ENCODE results near the gene IRF6.

Gene IRF6

DNA sequence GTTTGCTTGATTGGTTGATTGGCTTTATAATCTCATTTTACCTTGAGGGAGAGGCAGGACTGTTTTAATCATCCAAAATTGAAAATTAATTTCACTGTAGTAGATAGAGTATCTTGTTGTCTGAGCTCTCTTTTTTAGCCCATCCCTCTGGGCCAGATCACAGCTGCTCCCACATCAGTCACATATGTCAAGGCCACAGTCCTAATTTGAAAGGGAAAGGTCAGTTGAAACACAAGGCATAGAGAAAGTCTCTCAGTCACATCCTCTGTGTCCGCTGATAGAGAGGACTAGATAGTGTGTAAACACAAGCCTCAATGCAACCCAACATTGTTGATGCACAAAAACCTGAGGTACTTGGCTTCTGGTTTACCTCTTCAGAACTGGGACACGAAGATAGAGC lies 28.4 kb downstream of the IRF6 start:
- no CpG with 5 or more reads among the region's 2 CpGs for WGBS (ENCODE audit: extremely low coverage, insufficient coverage, low lambda C conversion rate)
- no peak overlapping the region for H3K23ac ChIP-seq (ENCODE audit: low read length)

GRCh38 chr1:209775678-209776077 lies 30.3 kb downstream of the IRF6 start:
- Histone ChIP-seq H4K8ac (ENCODE audit: low read depth, low read length) (no peak overlapping the region), H4K5ac (ENCODE audit: low read length) (no peak overlapping the region), H3K36me3 (ENCODE audit: control insufficient read depth, insufficient read depth, low read length) (no peaks in the 10 kb centered on the region), H3K23ac (ENCODE audit: low read length) (no peak overlapping the region), H2BK15ac (replicated peaks; ENCODE audit: low read depth) (no peak overlapping the region), H3K79me1 (ENCODE audit: low read length) (no peaks in the 10 kb centered on the region), H3K18ac (ENCODE audit: low read length) (no peak overlapping the region), H3K4me2 (ENCODE audit: low read length) (no peak overlapping the region), H3K79me2 (ENCODE audit: control insufficient read depth, insufficient read depth, low read length) (no peaks in the 10 kb centered on the region), H3K4me3 (ENCODE audit: low read length) (no peak overlapping the region), H2BK5ac (ENCODE audit: low read length) (no peak overlapping the region), H3K4me1 (ENCODE audit: control insufficient read depth, low read depth, low read length) (no peaks in the 10 kb centered on the region), H2BK120ac (ENCODE audit: low read depth, low read length) (no peak overlapping the region), H2AK5ac (ENCODE audit: low read length) (no peak overlapping the region), H3K27me3 (ENCODE audit: insufficient read depth, low read length, poor library complexity) (no peaks in the 10 kb centered on the region), H3K4ac (ENCODE audit: low read depth, low read length) (no peak overlapping the region), H3K9ac (ENCODE audit: low read length) (no peak overlapping the region), H3K27ac (ENCODE audit: low read depth, low read length) (no peak overlapping the region), H3K56ac (ENCODE audit: low read length) (no peak overlapping the region)
- no peak for DNase-seq
- no CpG with 5 or more reads among the region's 2 CpGs for WGBS (ENCODE audit: extremely low coverage, insufficient coverage, low lambda C conversion rate)

More for the DNA sequence above, 28.4 kb downstream of the IRF6 start:
- no peak overlapping the region for H2BK15ac ChIP-seq (replicated peaks; ENCODE audit: low read depth)
- H4K5ac ChIP-seq (ENCODE audit: low read length): no peak overlapping the region
- no peak overlapping the region for H3K4me3 ChIP-seq (ENCODE audit: low read length)
- no peaks in the 10 kb centered on the region for H3K79me1 ChIP-seq (ENCODE audit: low read length)
- H3K27ac ChIP-seq (ENCODE audit: low read depth, low read length): no peak overlapping the region
- no peaks in the 10 kb centered on the region for H3K4me1 ChIP-seq (ENCODE audit: control insufficient read depth, low read depth, low read length)
- no peak for DNase-seq
- H3K36me3 ChIP-seq (ENCODE audit: control insufficient read depth, insufficient read depth, low read length): no peaks in the 10 kb centered on the region
- no peak overlapping the region for H2BK5ac ChIP-seq (ENCODE audit: low read length)
- no peaks in the 10 kb centered on the region for H3K27me3 ChIP-seq (ENCODE audit: insufficient read depth, low read length, poor library complexity)
- no peak overlapping the region for H2BK120ac ChIP-seq (ENCODE audit: low read depth, low read length)
- no peaks in the 10 kb centered on the region for H3K79me2 ChIP-seq (ENCODE audit: control insufficient read depth, insufficient read depth, low read length)
- H2AK5ac ChIP-seq (ENCODE audit: low read length): no peak overlapping the region
- no peak overlapping the region for H3K4me2 ChIP-seq (ENCODE audit: low read length)
- H4K8ac ChIP-seq (ENCODE audit: low read depth, low read length): no peak overlapping the region
- H3K18ac ChIP-seq (ENCODE audit: low read length): no peak overlapping the region
- no peak overlapping the region for H3K56ac ChIP-seq (ENCODE audit: low read length)
- no peak overlapping the region for H3K4ac ChIP-seq (ENCODE audit: low read depth, low read length)
- no peak overlapping the region for H3K9ac ChIP-seq (ENCODE audit: low read length)

DNA sequence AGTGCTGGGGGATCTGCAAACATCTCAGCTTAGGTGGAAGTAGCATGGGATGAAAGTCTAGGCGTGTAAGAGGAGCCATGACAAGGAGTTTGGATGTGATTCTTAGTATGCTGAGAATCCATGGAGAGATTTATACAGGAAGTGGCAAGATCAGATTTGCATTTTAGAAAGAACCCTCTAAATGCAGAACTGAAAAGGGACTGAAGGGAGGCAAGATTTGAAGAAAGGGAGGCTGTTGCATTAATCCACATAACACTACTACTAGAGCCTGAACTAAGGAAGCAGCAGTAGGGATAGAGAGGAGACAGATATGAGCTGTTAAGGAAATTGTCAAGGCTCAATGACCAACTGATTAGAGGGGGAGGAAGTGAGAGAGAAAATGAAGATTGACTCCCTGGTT lies 31.4 kb downstream of the IRF6 start:
- WGBS (ENCODE audit: extremely low coverage, insufficient coverage, low lambda C conversion rate): no CpG with 5 or more reads among the region's 1 CpG

DNA sequence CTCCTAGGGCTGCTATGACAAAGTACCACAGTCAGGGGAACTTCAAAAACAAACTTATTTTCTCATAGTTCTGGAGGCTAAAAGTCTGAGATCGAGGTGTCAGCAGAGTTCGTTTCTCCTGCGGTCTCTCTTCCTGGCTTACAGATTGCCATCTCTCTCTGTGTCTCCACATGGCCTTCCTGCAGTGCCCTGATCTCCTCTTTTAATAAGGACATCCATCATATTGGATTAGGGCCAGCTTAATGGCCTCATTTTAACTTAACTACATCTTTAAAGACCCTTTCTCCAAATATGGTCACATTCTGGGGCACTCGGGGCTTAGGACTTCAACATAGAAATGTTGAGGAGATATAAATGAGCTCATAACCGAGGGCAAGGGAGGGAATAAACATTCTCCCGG lies 33.8 kb downstream of the IRF6 start:
- no CpG with 5 or more reads among the region's 6 CpGs for WGBS (ENCODE audit: extremely low coverage, insufficient coverage, low lambda C conversion rate)
- H2AK5ac ChIP-seq (ENCODE audit: low read length): no peak overlapping the region
- no peak overlapping the region for H4K5ac ChIP-seq (ENCODE audit: low read length)
- no peaks in the 10 kb centered on the region for H3K27me3 ChIP-seq (ENCODE audit: insufficient read depth, low read length, poor library complexity)
- H3K36me3 ChIP-seq (ENCODE audit: control insufficient read depth, insufficient read depth, low read length): no peaks in the 10 kb centered on the region
- no peak overlapping the region for H2BK5ac ChIP-seq (ENCODE audit: low read length)
- no peak for DNase-seq
- H2BK15ac ChIP-seq (replicated peaks; ENCODE audit: low read depth): no peak overlapping the region
- H3K79me1 ChIP-seq (ENCODE audit: low read length): no peaks in the 10 kb centered on the region
- H3K4me2 ChIP-seq (ENCODE audit: low read length): no peak overlapping the region
- H3K27ac ChIP-seq (ENCODE audit: low read depth, low read length): no peak overlapping the region
- no peak overlapping the region for H3K56ac ChIP-seq (ENCODE audit: low read length)
- no peaks in the 10 kb centered on the region for H3K79me2 ChIP-seq (ENCODE audit: control insufficient read depth, insufficient read depth, low read length)
- no peak overlapping the region for H2BK120ac ChIP-seq (ENCODE audit: low read depth, low read length)
- H4K8ac ChIP-seq (ENCODE audit: low read depth, low read length): no peak overlapping the region
- no peak overlapping the region for H3K9ac ChIP-seq (ENCODE audit: low read length)
- no peak overlapping the region for H3K18ac ChIP-seq (ENCODE audit: low read length)
- H3K23ac ChIP-seq (ENCODE audit: low read length): no peak overlapping the region
- H3K4ac ChIP-seq (ENCODE audit: low read depth, low read length): no peak overlapping the region
- H3K4me1 ChIP-seq (ENCODE audit: control insufficient read depth, low read depth, low read length): peaks cover 5% of the 10 kb centered on the region
- no peak overlapping the region for H3K4me3 ChIP-seq (ENCODE audit: low read length)

More for the DNA sequence above, 31.4 kb downstream of the IRF6 start:
- Histone ChIP-seq H3K4me3 (ENCODE audit: low read length) (no peak overlapping the region), H4K5ac (ENCODE audit: low read length) (no peak overlapping the region), H2AK5ac (ENCODE audit: low read length) (no peak overlapping the region), H2BK120ac (ENCODE audit: low read depth, low read length) (no peak overlapping the region), H2BK5ac (ENCODE audit: low read length) (no peak overlapping the region), H3K79me2 (ENCODE audit: control insufficient read depth, insufficient read depth, low read length) (no peaks in the 10 kb centered on the region), H2BK15ac (replicated peaks; ENCODE audit: low read depth) (no peak overlapping the region), H3K18ac (ENCODE audit: low read length) (no peak overlapping the region), H3K23ac (ENCODE audit: low read length) (no peak overlapping the region), H3K27ac (ENCODE audit: low read depth, low read length) (no peak overlapping the region), H3K4me2 (ENCODE audit: low read length) (no peak overlapping the region), H3K9ac (ENCODE audit: low read length) (no peak overlapping the region), H3K36me3 (ENCODE audit: control insufficient read depth, insufficient read depth, low read length) (no peaks in the 10 kb centered on the region), H3K79me1 (ENCODE audit: low read length) (no peaks in the 10 kb centered on the region), H3K4ac (ENCODE audit: low read depth, low read length) (no peak overlapping the region), H3K27me3 (ENCODE audit: insufficient read depth, low read length, poor library complexity) (no peaks in the 10 kb centered on the region), H3K56ac (ENCODE audit: low read length) (no peak overlapping the region), H4K8ac (ENCODE audit: low read depth, low read length) (no peak overlapping the region), H3K4me1 (ENCODE audit: control insufficient read depth, low read depth, low read length) (no peaks in the 10 kb centered on the region)
- DNase-seq: no peak

GRCh38 chr1:209770636-209771415 lies 35.1 kb downstream of the IRF6 start:
- Histone ChIP-seq H2BK5ac (ENCODE audit: low read length) (no peak overlapping the region), H3K9ac (ENCODE audit: low read length) (no peak overlapping the region), H3K18ac (ENCODE audit: low read length) (no peak overlapping the region), H3K4me1 (ENCODE audit: control insufficient read depth, low read depth, low read length) (peaks cover 5% of the 10 kb centered on the region), H3K23ac (ENCODE audit: low read length) (no peak overlapping the region), H2BK120ac (ENCODE audit: low read depth, low read length) (no peak overlapping the region), H3K56ac (ENCODE audit: low read length) (no peak overlapping the region), H3K27ac (ENCODE audit: low read depth, low read length) (no peak overlapping the region), H3K4me2 (ENCODE audit: low read length) (no peak overlapping the region), H3K79me1 (ENCODE audit: low read length) (no peaks in the 10 kb centered on the region), H4K8ac (ENCODE audit: low read depth, low read length) (no peak overlapping the region), H4K5ac (ENCODE audit: low read length) (no peak overlapping the region), H3K36me3 (ENCODE audit: control insufficient read depth, insufficient read depth, low read length) (no peaks in the 10 kb centered on the region), H3K4me3 (ENCODE audit: low read length) (no peak overlapping the region), H2BK15ac (replicated peaks; ENCODE audit: low read depth) (no peak overlapping the region), H2AK5ac (ENCODE audit: low read length) (no peak overlapping the region), H3K79me2 (ENCODE audit: control insufficient read depth, insufficient read depth, low read length) (no peaks in the 10 kb centered on the region), H3K4ac (ENCODE audit: low read depth, low read length) (no peak overlapping the region), H3K27me3 (ENCODE audit: insufficient read depth, low read length, poor library complexity) (no peaks in the 10 kb centered on the region)
- no peak for DNase-seq
- WGBS (ENCODE audit: extremely low coverage, insufficient coverage, low lambda C conversion rate): no CpG with 5 or more reads among the region's 17 CpGs

GRCh38 chr1:209769971-209770370 lies 36.0 kb downstream of the IRF6 start:
- Histone ChIP-seq H2AK5ac (ENCODE audit: low read length) (no peak overlapping the region), H3K23ac (ENCODE audit: low read length) (no peak overlapping the region), H2BK5ac (ENCODE audit: low read length) (no peak overlapping the region), H2BK15ac (replicated peaks; ENCODE audit: low read depth) (no peak overlapping the region), H4K8ac (ENCODE audit: low read depth, low read length) (no peak overlapping the region), H3K18ac (ENCODE audit: low read length) (no peak overlapping the region), H3K4ac (ENCODE audit: low read depth, low read length) (no peak overlapping the region), H3K56ac (ENCODE audit: low read length) (no peak overlapping the region), H3K9ac (ENCODE audit: low read length) (no peak overlapping the region), H3K36me3 (ENCODE audit: control insufficient read depth, insufficient read depth, low read length) (no peaks in the 10 kb centered on the region), H3K4me1 (ENCODE audit: control insufficient read depth, low read depth, low read length) (peaks cover 5% of the 10 kb centered on the region), H4K5ac (ENCODE audit: low read length) (no peak overlapping the region), H3K4me2 (ENCODE audit: low read length) (no peak overlapping the region), H3K27ac (ENCODE audit: low read depth, low read length) (no peak overlapping the region), H2BK120ac (ENCODE audit: low read depth, low read length) (no peak overlapping the region), H3K4me3 (ENCODE audit: low read length) (no peak overlapping the region), H3K79me2 (ENCODE audit: control insufficient read depth, insufficient read depth, low read length) (no peaks in the 10 kb centered on the region), H3K27me3 (ENCODE audit: insufficient read depth, low read length, poor library complexity) (no peaks in the 10 kb centered on the region), H3K79me1 (ENCODE audit: low read length) (no peaks in the 10 kb centered on the region)
- DNase-seq: no peak
- WGBS (ENCODE audit: extremely low coverage, insufficient coverage, low lambda C conversion rate): no CpG with 5 or more reads among the region's 7 CpGs

All from mesendoderm (in vitro differentiated cells).